Stomach (tissue), 9 donors: Measurements from ENCODE around the gene SNX9. TPM values are rescaled to one million over a fixed set of nuclear protein-coding genes. Genes with fewer than 3 reads are reported as not detected.

Experiments
- DNase-seq, 2 donors: peaks; one replicate each; pipeline versions ENCODE4 v3.0.0 to v3.0.0-alpha.2; 2013 to 2019
- H3K27ac ChIP-seq, 5 donors: fragments of 200-600 bp in 4 of 5; sonication (generic) in 4 of 5; one replicate each; pipeline ENCODE4 v1.5.1; 2013 to 2019; ENCODE audit warnings: mild to moderate bottlenecking in 1 of 5, moderate library complexity in 1 of 5
- H3K27me3 ChIP-seq, 3 donors: fragments of 200-600 bp; sonication (generic); one replicate each; pipeline ENCODE4 v1.5.1; 2017 to 2019; ENCODE audit warnings: mixed run types in 1 of 3
- H3K36me3 ChIP-seq, 4 donors: fragments of 200-600 bp; sonication (generic); 1 replicate in 3 of 4; 2 replicates in 1 of 4; pipeline ENCODE4 v1.5.1; 2016 to 2019
- H3K4me1 ChIP-seq, 4 donors: fragments of 200-600 bp; sonication (generic); one replicate each; pipeline ENCODE4 v1.5.1; 2016 to 2019
- H3K4me3 ChIP-seq, 4 donors: fragments of 200-600 bp; sonication (generic) in 3 of 4; one replicate each; pipeline ENCODE4 v1.5.1; 2016 to 2019; ENCODE audit warnings: mild to moderate bottlenecking in 1 of 4
- H3K9me3 ChIP-seq, 4 donors: fragments of 200-600 bp; sonication (generic); one replicate each; pipeline ENCODE4 v1.5.1; 2016 to 2019
- EP300 ChIP-seq: sonication (generic); formaldehyde crosslinking; IDR thresholded peaks from one replicate; pipeline ENCODE4 v1.6.1; 2017; ENCODE audit warnings: antibody characterized with exemption
- POLR2A ChIP-seq, 4 donors: fragments of 450-650 bp; IDR thresholded peaks; one replicate each; pipeline ENCODE4 v1.6.1; 2016; ENCODE audit warnings: antibody characterized with exemption in 4 of 4, control low read depth in 2 of 4, mild to moderate bottlenecking in 1 of 4, moderate library complexity in 1 of 4
- POLR2AphosphoS5 ChIP-seq, 3 donors: sonication (generic); formaldehyde crosslinking; IDR thresholded peaks; one replicate each; pipeline ENCODE4 v1.6.1; 2016; ENCODE audit warnings: antibody characterized with exemption in 3 of 3
- WGBS, 5 donors: extraction: QIAGEN DNeasy Blood & Tissue Kit in 3 of 5; methylation state at CpG; one replicate each; pipeline versions ENCODE4 v1.1.5 to v1.1.7; 2013 to 2018; 5-methylcytosine and 5-hydroxymethylcytosine counted together
- intact Hi-C: fragments of 100-400 bp; cut with DNase I; formaldehyde crosslinking; loops from one replicate; pipeline ENCODE4 v1.15.1; 2023; ENCODE audit warnings: low total_unique reads
- polyA plus RNA-seq, 3 donors: library from polyadenylated mRNA; stranded (reverse); fragments of 200-250 nt; gene quantifications; one replicate each; pipeline ENCODE4 v1.2.3, GENCODE V29; 2013
- total RNA-seq, 5 donors: library from RNA; depleted of rRNA; stranded (reverse); fragments of >200 nt; gene quantifications; one replicate each; pipeline versions ENCODE4 v1.1.0 to v1.2.3, GENCODE V29; 2014 to 2016
- TF ChIP-seq, protein P1 (sequence below), 7 experiments: fragments of 450-650 bp in 4 of 7; fragments of 200-600 bp in 3 of 7; sonication (generic) in 3 of 7; IDR thresholded peaks; one replicate each; pipeline ENCODE4 v1.5.1; 2016 to 2019; ENCODE audit warnings: antibody characterized with exemption in 7 of 7, control low read depth in 2 of 7, mild to moderate bottlenecking in 1 of 7
- donor health status: healthy with polysubstance abuse.
- donor health status: Bipolar disorder and iron deficiency.
- donor health status: healthy.

SNX9 gene
- total and polyA plus RNA-seq, 8 donors, result 21.4 to 58.7 (median 38.7) TPM

- DNase-seq, result peak; percentile 88 to 93
- peak within 1 kb of the TSS; percentile 61 to 95 (median 85) for H3K4me3 ChIP-seq
- no peaks in the 10 kb centered on the region for H3K9me3 ChIP-seq
- TF ChIP-seq POLR2A (IDR thresholded peaks at IDR 0.05), result no peak
- TF ChIP-seq, protein P1, sequence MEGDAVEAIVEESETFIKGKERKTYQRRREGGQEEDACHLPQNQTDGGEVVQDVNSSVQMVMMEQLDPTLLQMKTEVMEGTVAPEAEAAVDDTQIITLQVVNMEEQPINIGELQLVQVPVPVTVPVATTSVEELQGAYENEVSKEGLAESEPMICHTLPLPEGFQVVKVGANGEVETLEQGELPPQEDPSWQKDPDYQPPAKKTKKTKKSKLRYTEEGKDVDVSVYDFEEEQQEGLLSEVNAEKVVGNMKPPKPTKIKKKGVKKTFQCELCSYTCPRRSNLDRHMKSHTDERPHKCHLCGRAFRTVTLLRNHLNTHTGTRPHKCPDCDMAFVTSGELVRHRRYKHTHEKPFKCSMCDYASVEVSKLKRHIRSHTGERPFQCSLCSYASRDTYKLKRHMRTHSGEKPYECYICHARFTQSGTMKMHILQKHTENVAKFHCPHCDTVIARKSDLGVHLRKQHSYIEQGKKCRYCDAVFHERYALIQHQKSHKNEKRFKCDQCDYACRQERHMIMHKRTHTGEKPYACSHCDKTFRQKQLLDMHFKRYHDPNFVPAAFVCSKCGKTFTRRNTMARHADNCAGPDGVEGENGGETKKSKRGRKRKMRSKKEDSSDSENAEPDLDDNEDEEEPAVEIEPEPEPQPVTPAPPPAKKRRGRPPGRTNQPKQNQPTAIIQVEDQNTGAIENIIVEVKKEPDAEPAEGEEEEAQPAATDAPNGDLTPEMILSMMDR (IDR thresholded peaks at IDR 0.05), result peak in 5 of 7 experiments; percentile 38 to 74 (median 46)
- peak; percentile 36 to 67 (median 37) for TF ChIP-seq POLR2AphosphoS5 (IDR thresholded peaks at IDR 0.05)
- intact Hi-C loops, result no loop called here
- H3K36me3 ChIP-seq, result no peaks in the 10 kb centered on the region
- H3K27me3 ChIP-seq, result no peaks in the 10 kb centered on the region
- H3K27ac ChIP-seq, result peak within 1 kb of the TSS; percentile 82 to 92 (median 91)
- H3K4me1 ChIP-seq, result peaks cover 33 to 57% (median 42%) of the 10 kb centered on the region in 4 donors
- WGBS, 5 donors, result 0 to 1% (median 0%) methylated on average over 9 to 86 of the region's 86 CpGs
Observed at GRCh38 chr6:157981395-157982101, 158.5 kb downstream of the SNX9 start, which contains the start of gene SYNJ2. TSS of gene SYNJ2 (plus strand) at chr6:157981863. CDS start at chr6:157981962, 99 bp downstream.

GRCh38 chr6:157982102-157982562 lies 159.1 kb downstream of the SNX9 start:
- DNase-seq, result peak; percentile 71 to 77
- peak overlapping the region; percentile 61 to 95 (median 85) for H3K4me3 ChIP-seq
- H3K4me1 ChIP-seq, result peaks cover 33 to 57% (median 42%) of the 10 kb centered on the region in 4 donors
- no peak for TF ChIP-seq POLR2AphosphoS5 (IDR thresholded peaks at IDR 0.05)
- no peak for TF ChIP-seq POLR2A (IDR thresholded peaks at IDR 0.05)
- TF ChIP-seq, protein P1 (IDR thresholded peaks at IDR 0.05), result no peak
- TF ChIP-seq EP300, result no peak
- H3K27me3 ChIP-seq, result no peaks in the 10 kb centered on the region
- H3K9me3 ChIP-seq, result no peaks in the 10 kb centered on the region
- WGBS, 5 donors, result 1 to 2% (median 1%) methylated on average over 14 to 36 of the region's 36 CpGs
- intact Hi-C loops, result no loop called here
- H3K36me3 ChIP-seq, result no peaks in the 10 kb centered on the region
- peak overlapping the region; percentile 82 to 92 (median 91) for H3K27ac ChIP-seq

- DNase-seq, result peak in 1 of 2 donors; percentile 66
- H3K27me3 ChIP-seq, result no peaks in the 10 kb centered on the region
- peaks cover 33 to 57% (median 42%) of the 10 kb centered on the region in 4 donors for H3K4me1 ChIP-seq
- no peaks in the 10 kb centered on the region for H3K36me3 ChIP-seq
- intact Hi-C loops, result no loop called here
- TF ChIP-seq EP300, result no peak
- TF ChIP-seq POLR2AphosphoS5 (IDR thresholded peaks at IDR 0.05), result no peak
- TF ChIP-seq, protein P1 (IDR thresholded peaks at IDR 0.05), result no peak
- no peak for TF ChIP-seq POLR2A (IDR thresholded peaks at IDR 0.05)
- peak overlapping the region; percentile 61 to 95 (median 85) for H3K4me3 ChIP-seq
- peak overlapping the region in 4 of 5 donors; percentile 82 to 92 (median 88) for H3K27ac ChIP-seq
- H3K9me3 ChIP-seq, result no peaks in the 10 kb centered on the region
- 35 to 46% (median 44%) methylated on average over 17 of the region's 17 CpGs for WGBS, 5 donors
Observed at GRCh38 chr6:157982563-157983405, 159.7 kb downstream of the SNX9 start.
